ENCODE measurements around the gene WDR7. TPM values are rescaled to one million over a fixed set of nuclear protein-coding genes. Genes with fewer than 3 reads are reported as not detected.

The WDR7 gene
- polyA plus RNA-seq, 2 of the 4 experiments (the other 2 are of a cell fraction), result 4.2 to 7.0 TPM

DNA sequence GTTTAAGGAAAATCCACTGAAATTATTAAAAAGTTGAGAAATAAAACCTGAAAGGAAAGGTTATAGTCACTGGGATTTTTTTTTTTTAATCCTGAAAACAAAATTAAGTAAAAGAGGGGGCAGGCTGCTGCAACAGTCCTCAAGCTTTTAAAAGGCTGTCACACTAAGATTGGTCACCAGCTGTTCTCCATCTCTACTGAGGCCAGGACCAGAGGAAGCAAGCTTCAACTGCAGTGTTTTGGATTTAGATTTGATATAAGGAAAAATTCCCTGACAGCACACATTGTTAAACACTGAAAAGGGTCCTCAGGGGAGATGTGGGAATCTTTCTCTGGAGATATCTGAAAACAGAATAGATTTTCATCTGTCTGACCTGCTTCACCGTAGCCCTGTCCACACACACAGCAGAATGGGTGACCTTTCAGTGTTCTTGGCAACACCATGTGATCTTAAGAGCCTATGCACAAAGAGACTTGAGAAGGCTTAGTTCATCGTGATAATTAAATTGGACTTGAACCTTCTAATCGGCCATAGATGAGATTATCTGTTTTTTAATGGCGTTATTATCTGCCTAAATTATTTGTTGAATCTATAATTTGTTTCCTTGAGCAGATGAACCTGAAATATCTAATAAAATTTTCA, 363.7 kb downstream of the WDR7 start:
- DNase-seq (ENCODE audit: low read depth in 1 of 2, low spot score in 1 of 2) (no peak), ATAC-seq (no peak), FAIRE-seq (no peak)
- no peak overlapping the region for H3K27ac ChIP-seq
- ChIA-PET POLR2A (no interaction called here), CTCF (no interaction called here)
- no peaks in the 10 kb centered on the region for H3K9me3 ChIP-seq
- H3K4me2 ChIP-seq, result no peak overlapping the region
- H3K4me1 ChIP-seq, result no peaks in the 10 kb centered on the region
- no peak overlapping the region for H3K4me3 ChIP-seq
- 75% methylated on average over 4 of the region's 4 CpGs for WGBS (ENCODE audit: missing lambda C conversion rate)
- TF ChIP-seq REST (IDR thresholded peaks at IDR 0.05) (no peak), HOXA7 (CRISPR knock-in tag; IDR thresholded peaks at IDR 0.05) (no peak), FOSB (CRISPR knock-in tag; IDR thresholded peaks at IDR 0.05) (no peak), MYC (IDR thresholded peaks at IDR 0.05; ENCODE audit: borderline replicate concordance, low read length) (no peak), CEBPB (IDR thresholded peaks at IDR 0.05) (no peak), CBX2 (IDR thresholded peaks at IDR 0.05; ENCODE audit: borderline replicate concordance, low read depth) (no peak), EHF (CRISPR knock-in tag; IDR thresholded peaks at IDR 0.05) (no peak), PBX3 (IDR thresholded peaks at IDR 0.05) (no peak), PHF8 (IDR thresholded peaks at IDR 0.05; ENCODE audit: borderline replicate concordance, low read depth) (no peak), ZC3H11A (IDR thresholded peaks at IDR 0.05) (no peak)

GRCh38 chr18:57015451-57015850, 364.3 kb downstream of the WDR7 start:
- TF ChIP-seq, protein P1, sequence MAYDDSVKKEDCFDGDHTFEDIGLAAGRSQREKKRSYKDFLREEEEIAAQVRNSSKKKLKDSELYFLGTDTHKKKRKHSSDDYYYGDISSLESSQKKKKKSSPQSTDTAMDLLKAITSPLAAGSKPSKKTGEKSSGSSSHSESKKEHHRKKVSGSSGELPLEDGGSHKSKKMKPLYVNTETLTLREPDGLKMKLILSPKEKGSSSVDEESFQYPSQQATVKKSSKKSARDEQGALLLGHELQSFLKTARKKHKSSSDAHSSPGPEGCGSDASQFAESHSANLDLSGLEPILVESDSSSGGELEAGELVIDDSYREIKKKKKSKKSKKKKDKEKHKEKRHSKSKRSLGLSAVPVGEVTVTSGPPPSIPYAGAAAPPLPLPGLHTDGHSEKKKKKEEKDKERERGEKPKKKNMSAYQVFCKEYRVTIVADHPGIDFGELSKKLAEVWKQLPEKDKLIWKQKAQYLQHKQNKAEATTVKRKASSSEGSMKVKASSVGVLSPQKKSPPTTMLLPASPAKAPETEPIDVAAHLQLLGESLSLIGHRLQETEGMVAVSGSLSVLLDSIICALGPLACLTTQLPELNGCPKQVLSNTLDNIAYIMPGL (CRISPR knock-in tag; IDR thresholded peaks at IDR 0.05; ENCODE audit: borderline replicate concordance), result no peak
- no peak for TF ChIP-seq HEYL (CRISPR knock-in tag; IDR thresholded peaks at IDR 0.05)
- no peak for TF ChIP-seq NPAS2 (CRISPR knock-in tag; IDR thresholded peaks at IDR 0.05; ENCODE audit: borderline replicate concordance)
- no peak for TF ChIP-seq USF2 (IDR thresholded peaks at IDR 0.05)
- no peak for TF ChIP-seq CEBPB (IDR thresholded peaks at IDR 0.05)
- TF ChIP-seq BHLHE40 (IDR thresholded peaks at IDR 0.05; ENCODE audit: low read depth, low read length), result no peak
- no peak for TF ChIP-seq MAZ (IDR thresholded peaks at IDR 0.05; ENCODE audit: borderline replicate concordance, low read depth, low read length)
- TF ChIP-seq REST (IDR thresholded peaks at IDR 0.05), result no peak
- TF ChIP-seq FOXS1 (CRISPR knock-in tag; IDR thresholded peaks at IDR 0.05), result no peak
- H3K4me2 ChIP-seq, result no peak overlapping the region
- no peak overlapping the region for H3K27ac ChIP-seq
- no peaks in the 10 kb centered on the region for H3K9me3 ChIP-seq
- H3K4me3 ChIP-seq, result no peak overlapping the region
- no peaks in the 10 kb centered on the region for H3K4me1 ChIP-seq
- FAIRE-seq, result no peak
- WGBS (ENCODE audit: missing lambda C conversion rate), result 90% methylated on average over 7 of the region's 7 CpGs
- no peak for DNase-seq (ENCODE audit: low read depth in 1 of 2, low spot score in 1 of 2)
- ChIA-PET POLR2A (no interaction called here), CTCF (no interaction called here)
- ATAC-seq, result no peak

All from A549 (cell line).